DMS53 treated with DMSO at 0.1 percent for 48 hours (cell line): ENCODE measurements around the gene PRSS16.

ENCODE experiments used
- DNase-seq: peaks from one replicate; lab custom pipeline; 2025; ENCODE audit not compliant: unreplicated experiment; lab: John Stamatoyannopoulos, UW

Gene PRSS16

GRCh38 chr6:27283279-27283678 is 35.8 kb downstream of the PRSS16 start:
- DNase-seq = no peak

GRCh38 chr6:27286141-27286540 is 38.6 kb downstream of the PRSS16 start:
- no peak for DNase-seq

GRCh38 chr6:27287751-27288135 is 40.2 kb downstream of the PRSS16 start:
- no peak for DNase-seq

GRCh38 chr6:27288136-27289044 is 40.9 kb downstream of the PRSS16 start:
- no peak for DNase-seq

DNA sequence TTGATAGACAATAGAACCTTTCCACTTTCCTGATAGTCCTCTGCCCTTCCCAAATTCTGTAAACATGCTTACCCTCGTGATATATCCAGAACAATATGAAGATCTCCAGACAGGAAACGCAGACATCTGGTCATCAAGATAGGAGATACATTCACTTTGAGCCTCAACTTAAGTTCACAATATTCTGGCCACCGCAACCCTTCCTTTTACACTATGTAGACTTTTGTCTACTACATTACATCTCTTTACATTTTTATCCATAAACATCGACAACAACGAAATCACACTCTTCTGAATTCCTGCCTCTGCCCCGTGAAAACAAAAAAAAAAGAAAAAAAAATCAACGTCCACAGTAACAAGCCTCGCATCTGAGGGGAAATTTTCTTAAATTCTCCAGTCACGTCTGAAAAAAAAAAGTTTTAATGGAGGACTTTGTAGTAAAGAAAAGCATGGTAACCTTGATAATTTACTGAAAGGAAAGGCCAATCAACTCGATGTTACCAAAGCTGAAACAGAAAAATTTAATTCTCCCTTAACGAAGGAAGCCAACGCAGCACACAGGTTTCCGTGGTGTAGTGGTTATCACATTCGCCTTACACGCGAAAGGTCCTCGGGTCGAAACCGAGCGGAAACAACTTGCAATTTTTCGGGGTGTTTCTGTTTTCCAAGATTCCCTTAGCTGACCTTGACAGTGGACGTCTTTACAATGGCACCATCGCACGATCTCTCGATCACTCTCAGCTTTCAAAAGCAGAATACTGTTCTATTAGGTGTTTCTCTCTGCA is 42.8 kb downstream of the PRSS16 start:
- DNase-seq = no peak

GRCh38 chr6:27290850-27291208 is 43.3 kb downstream of the PRSS16 start:
- no peak for DNase-seq

GRCh38 chr6:27293436-27294098 is 46.1 kb downstream of the PRSS16 start:
- DNase-seq = no peak

DNA sequence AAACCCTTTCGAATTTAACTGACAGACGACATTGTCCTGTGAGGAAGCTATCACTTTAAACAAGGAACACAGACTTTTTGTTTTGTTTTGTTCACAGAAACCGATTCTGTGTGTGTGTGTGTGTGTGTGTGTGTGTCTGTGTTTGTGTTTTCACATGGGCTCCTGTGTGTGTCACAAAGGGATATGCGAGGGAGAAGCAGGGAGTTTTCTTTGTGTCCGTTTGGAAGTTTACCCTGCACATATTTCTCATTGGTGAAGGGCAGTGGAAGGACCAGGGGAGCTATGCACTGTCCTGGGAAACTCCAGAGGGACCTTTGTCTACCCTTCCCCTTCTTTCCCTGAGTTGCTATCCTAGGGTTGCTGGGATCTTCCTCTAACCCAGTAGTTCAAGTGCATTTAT is 46.9 kb downstream of the PRSS16 start:
- DNase-seq = no peak

GRCh38 chr6:27295301-27296079 is 48.0 kb downstream of the PRSS16 start:
- no peak for DNase-seq

DNA sequence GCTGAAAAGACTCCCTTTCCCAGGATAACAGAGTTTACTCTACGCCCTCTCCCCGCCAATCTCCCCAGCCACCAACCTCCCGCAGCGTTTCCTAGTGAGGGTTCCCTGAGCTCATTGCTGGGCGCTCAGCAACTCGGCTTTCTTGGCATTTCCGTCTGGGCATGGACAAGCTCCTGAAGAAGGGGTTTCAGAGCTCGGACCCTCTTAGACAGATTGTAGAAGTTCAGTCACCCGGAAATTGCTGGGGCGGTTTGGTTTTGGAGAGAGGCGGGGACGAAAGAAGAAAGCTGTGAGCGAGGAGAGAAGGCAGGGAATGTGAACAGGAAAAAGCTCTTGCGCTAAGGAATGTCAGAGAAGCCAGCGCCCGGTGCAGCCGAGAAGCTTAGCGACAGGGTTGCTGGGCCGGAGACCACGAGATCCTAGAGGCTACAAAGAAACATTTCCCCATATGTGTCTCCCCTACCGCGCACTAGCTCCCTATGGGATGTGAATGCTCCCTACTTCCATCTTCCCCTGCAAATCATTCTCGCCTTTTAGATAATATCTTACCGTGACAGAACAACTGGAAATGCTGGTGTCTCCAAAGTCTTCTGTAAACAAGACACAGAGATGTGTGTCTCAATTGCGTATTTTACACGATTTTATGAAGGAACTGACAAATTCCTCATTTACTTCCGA is 48.7 kb downstream of the PRSS16 start:
- DNase-seq = no peak

DNA sequence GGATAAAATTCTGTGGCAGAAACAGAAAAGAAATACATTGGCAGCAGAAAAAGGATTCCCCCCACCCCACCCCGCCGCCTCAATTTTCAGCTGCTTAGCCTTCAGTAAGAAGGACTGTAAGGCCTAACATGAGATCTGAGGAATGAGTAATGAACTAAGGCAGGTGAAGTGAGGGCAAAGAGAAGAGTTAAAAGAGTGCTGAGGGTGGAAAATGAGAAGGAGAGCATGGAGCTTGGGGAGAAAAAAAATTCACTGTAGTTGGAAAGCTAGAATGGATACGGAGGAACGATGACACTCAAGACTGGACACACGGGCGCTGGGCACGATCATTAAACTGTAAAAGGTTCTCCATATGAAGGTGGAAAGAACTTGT is 50.0 kb downstream of the PRSS16 start:
- no peak for DNase-seq

- DNase-seq = no peak
These were observed 50.6 kb downstream of the PRSS16 start for GRCh38 chr6:27297857-27298730.

DNA sequence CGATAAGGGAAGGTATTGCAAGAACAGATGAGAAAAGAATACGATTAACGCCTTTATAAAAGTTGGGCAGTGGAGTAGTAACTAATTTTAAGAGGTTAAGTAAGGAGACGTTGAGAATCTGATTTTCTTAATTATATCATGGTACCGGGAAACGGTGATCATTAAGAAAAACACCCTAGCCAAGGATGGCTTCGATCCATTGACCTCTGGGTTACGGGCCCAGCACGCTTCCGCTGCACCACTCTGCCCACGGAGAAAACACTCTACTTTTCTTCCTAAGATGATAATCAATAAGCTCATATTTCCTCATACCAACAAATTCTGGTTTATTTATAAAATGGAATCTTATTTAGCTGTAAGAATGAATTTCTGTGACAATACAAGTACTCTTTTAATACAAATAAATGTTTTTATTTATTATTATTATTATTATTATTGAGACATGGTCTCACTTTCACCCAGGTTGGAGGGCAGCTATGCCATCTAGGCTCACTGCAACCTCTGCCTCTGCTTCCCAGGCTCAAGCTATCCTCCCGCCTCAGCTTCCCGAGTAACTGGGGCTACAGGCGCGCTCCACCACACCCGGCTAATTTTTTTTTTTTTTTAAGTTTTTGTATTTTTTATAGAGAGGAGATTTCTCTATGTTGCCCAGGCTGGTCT is 56.2 kb downstream of the PRSS16 start:
- no peak for DNase-seq
